Inflammatory macrophage (primary cell): ENCODE measurements around the gene SERPIND1.
A peak's percentile ranks its signal among the peaks of the same experiment; 100 is the strongest.

Experiments used
- DNase-seq, 2 donors: peaks; one replicate each; pipeline ENCODE4 v3.0.0-alpha.2; 2020 to 2022

SERPIND1 gene

GRCh38 chr22:20775342-20775895, 1.5 kb downstream of the SERPIND1 start:
- DNase-seq = no peak

GRCh38 chr22:20776624-20777405, 2.9 kb downstream of the SERPIND1 start:
- no peak for DNase-seq

DNA sequence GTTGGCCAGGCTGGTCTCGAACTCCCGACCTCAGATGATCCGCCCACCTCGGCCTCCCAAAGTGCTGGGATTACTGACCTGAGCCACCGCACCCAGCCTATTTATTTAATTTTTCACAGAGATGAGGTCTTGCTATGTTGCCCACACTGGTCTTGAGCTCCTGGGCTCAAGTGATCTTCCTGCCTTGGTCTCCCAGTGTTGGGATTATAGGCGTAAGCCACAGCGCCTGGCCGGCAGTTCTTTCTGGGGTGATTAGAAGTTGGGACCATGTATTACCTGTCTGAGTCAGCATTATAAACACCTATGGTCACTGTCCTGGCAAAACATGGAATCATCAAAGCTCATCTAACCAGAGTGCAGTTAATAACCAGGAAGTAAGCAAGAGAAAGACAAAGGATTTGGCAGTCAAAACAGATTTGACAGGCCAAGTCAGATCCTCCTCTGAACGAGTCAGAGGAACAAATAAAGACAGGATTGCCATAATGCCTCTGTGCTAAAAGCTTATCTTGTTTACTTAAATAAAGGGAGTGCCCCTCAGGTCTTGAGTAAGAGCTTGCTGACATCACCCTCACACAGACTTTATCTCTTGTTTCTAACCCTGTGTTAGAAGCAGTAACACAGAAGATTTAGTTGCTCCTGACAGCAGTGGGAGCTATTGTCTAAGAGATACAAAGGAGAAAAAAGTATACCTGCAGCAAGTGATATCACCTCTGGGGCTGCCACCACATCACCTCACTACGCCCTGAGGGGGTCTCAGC, 3.7 kb downstream of the SERPIND1 start:
- peak; percentile 63 to 71 for DNase-seq

DNA sequence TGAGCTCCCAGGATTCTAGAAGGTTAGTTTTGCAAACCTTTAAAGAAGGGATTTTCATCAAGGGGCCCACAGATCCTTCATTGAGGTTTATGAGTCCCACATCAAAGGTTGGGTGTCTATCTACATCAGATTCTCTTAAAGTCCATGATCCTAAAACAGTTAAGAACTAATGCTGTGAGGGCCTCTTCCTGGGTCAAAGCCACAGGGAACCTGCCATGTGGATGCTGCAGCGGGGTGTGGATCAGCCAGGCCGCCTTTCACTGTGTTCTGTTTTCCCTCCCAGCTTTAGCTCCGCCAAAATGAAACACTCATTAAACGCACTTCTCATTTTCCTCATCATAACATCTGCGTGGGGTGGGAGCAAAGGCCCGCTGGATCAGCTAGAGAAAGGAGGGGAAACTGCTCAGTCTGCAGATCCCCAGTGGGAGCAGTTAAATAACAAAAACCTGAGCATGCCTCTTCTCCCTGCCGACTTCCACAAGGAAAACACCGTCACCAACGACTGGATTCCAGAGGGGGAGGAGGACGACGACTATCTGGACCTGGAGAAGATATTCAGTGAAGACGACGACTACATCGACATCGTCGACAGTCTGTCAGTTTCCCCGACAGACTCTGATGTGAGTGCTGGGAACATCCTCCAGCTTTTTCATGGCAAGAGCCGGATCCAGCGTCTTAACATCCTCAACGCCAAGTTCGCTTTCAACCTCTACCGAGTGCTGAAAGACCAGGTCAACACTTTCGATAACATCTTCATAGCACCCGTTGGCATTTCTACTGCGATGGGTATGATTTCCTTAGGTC, 5.3 kb downstream of the SERPIND1 start:
- no peak for DNase-seq

GRCh38 chr22:20779818-20780158, 5.9 kb downstream of the SERPIND1 start:
- DNase-seq = no peak

DNA sequence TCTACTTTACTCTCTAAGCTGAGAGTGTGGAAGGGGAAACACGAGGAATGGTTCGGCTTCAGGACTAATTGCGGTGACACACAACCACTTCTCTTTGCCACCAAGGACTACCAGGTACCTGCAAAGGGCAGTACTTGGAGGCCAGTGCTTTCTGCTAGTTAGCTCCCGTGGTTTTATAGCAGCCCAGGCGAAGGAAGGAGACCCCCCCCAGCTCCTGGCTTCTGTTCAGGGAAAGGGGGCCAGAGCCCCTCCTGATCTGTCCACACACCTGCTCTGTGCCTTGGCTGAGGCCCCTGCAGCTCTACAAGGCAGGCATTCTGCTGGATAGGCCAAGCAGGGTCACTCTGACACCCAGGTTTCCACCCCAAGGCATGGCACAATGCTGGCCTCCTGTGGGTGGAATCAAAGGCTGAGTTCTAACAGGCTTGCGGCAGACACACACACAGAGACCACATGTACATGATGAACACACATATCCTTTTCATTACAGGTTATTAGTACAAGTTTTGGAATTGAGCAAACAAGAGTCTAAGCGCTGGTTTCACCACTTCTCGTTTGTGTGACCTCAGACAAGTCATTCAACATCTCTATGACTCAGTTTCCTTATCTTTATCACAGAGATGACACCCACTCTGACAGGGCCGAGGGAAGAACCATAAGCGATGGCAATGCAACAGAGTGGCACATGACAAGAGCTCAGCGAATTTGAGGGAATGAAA, 7.5 kb downstream of the SERPIND1 start:
- peak; percentile 80 to 92 for DNase-seq

GRCh38 chr22:20782083-20782482, 8.2 kb downstream of the SERPIND1 start:
- DNase-seq = peak in 1 of 2 donors; percentile 31

- peak in 1 of 2 donors; percentile 54 for DNase-seq
Measured at GRCh38 chr22:20782596-20783299, 8.8 kb downstream of the SERPIND1 start.

- no peak for DNase-seq
Measured at GRCh38 chr22:20783300-20783673, 9.4 kb downstream of the SERPIND1 start.

DNA sequence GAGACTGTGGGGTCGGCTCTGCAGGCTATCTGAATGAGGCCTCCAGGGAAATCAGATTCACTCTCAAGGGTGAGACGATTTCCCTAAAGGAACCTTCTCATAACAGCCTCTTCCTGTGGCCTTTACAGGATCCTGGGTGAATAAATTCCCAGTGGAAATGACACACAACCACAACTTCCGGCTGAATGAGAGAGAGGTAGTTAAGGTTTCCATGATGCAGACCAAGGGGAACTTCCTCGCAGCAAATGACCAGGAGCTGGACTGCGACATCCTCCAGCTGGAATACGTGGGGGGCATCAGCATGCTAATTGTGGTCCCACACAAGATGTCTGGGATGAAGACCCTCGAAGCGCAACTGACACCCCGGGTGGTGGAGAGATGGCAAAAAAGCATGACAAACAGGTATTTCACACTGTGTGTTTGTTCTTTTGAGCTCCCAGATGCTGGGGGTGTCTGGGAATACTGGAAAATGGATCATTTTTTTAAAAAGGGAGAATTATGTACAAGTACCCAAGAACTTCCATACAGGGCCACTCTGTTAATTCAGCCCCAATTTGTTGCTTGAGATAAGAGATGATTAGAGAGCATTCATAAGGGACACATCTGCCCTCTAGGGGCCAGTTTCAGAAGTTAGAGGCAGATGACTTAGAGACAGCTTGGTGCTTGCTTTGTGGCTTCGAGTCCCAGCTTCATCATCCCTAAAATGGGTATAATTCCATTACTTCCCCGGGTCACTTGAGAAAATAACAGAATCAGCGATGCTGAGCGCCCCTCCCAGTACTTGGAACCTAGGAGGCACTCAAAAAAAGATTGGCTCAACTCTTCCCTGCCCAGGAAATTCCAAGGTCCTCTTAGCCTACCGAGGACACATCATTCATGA, 10.2 kb downstream of the SERPIND1 start:
- DNase-seq = peak; percentile 46 to 63

DNA sequence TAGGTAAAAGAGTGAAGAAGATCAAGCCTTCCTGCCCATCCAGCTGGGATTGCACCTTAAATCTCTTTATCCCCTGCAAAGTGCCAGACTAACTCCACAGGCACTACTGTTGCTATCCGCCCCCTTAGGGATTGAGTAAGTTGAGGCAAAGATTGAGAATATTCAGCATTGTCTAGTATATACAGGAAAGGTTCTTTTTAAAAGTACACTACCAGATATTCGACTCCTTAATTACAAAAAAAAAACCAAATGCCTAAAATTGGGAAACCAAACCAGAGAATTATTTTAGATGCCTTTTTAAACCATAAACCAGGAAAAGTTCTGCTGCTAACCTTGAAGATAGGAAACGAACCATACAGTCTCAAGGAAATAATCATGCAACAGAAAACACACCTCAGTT, 11.5 kb downstream of the SERPIND1 start:
- no peak for DNase-seq

GRCh38 chr22:20786048-20786447, 12.1 kb downstream of the SERPIND1 start:
- DNase-seq = no peak

- DNase-seq = no peak
Measured at GRCh38 chr22:20786536-20786979, 12.6 kb downstream of the SERPIND1 start.

- DNase-seq = no peak
Measured at GRCh38 chr22:20787223-20787622, 13.3 kb downstream of the SERPIND1 start.

GRCh38 chr22:20787746-20788626, 14.1 kb downstream of the SERPIND1 start:
- DNase-seq = no peak

DNA sequence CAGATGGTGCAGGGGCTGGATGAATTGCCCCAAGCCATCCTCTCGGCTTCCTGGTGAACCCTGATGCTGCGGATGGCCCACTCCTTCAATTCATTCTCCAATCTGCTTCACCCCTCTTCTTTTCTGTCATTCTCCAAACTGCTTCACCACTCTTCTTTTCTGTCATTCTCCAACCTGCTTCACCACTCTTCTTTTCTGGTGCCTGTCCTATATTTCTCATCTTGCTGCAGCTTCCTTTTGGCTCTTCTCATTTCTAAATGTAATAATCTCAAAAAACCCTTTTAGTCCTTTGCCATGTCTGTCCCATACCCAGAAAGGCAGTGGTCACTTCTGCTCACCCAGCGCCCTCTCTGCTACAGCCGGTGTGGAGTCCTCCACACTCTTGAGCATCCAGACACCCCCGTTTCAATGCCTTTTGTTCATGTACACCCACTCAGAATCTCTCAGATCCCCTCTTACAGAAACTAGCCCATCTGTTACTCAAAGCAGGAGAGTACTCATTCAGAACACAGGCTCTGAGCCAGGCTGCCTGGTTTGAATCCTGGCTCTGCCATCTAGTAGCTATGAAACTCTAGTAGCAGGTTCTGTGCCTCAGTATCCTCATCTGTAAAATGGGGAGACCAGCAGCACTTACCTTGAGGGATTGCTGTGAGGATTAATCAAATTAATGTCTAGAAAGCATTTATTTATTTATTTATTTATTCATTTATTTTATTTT, 14.9 kb downstream of the SERPIND1 start:
- DNase-seq = no peak

DNA sequence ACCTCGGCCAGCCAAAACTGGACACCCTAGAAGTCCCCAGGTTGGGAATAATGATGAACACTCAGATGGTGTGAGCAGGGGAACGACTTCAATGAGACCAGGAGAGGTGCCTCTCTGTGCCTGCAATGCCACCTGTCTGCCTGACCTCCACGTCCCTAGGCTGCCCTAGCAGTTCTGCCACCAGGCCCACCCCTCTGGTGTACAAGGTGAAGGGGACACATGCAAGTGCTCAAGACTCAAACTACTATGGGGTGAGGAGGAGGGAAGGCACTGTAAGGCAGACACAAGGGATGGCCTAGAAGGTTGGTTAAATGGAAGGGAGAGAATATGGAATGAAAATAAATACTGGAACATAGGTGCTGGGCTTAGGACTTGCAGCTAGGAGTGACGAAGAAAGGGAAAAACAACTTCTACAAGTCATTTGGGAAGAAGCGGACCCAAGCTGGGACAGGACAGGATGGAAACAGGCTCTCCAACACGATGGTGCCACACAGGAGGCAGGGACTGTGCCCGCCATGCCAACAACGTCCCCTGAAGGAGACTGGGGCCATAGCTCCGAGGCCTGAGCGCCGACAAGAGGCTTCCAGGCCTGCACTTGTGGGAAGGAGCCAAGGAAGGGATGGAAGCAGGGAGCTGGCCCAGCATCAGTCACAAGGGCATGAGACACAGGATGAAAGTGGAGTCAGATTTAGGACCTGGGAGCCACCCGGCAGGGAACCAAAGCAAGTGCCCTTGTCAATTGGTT, 18.5 kb downstream of the SERPIND1 start:
- DNase-seq = no peak
